Neural progenitor cell (in vitro differentiated cells): ENCODE data around the gene PLG. TPM values are rescaled to one million over a fixed set of nuclear protein-coding genes. Genes with fewer than 3 reads are reported as not detected.
"Not testable (repeated sequence)": the region's sequence is repeated elsewhere in the genome, so short reads cannot be mapped to it uniquely, and the experiment has no call there.

Source experiments
- DNase-seq: peaks from one replicate; pipeline ENCODE4 v3.0.0-alpha.2; 2016; ENCODE audit warnings: low spot score
- H2AFZ ChIP-seq: fragments of 200-600 bp; sonication (generic); replicated peaks from 2 replicates; pipeline ENCODE4 v1.6.1; 2016; ENCODE audit warnings: antibody characterized with exemption
- H3F3A ChIP-seq: fragments of 200-600 bp; sonication (generic); 2 replicates; pipeline ENCODE4 v1.6.1; 2016; ENCODE audit warnings: antibody characterized with exemption, low read depth
- H3K27ac ChIP-seq: fragments of 200-600 bp; sonication (generic); 2 replicates; pipeline ENCODE4 v1.5.1; 2016; ENCODE audit warnings: mild to moderate bottlenecking
- H3K27me3 ChIP-seq: fragments of 200-600 bp; sonication (generic); 2 replicates; pipeline ENCODE4 v1.6.1; 2016; ENCODE audit warnings: mild to moderate bottlenecking, moderate library complexity
- H3K36me3 ChIP-seq: fragments of 200-600 bp; sonication (generic); 2 replicates; pipeline ENCODE4 v1.5.1; 2016
- H3K4me1 ChIP-seq: fragments of 200-600 bp; sonication (generic); 2 replicates; pipeline ENCODE4 v1.6.1; 2016; ENCODE audit warnings: mixed run types
- H3K4me2 ChIP-seq: fragments of 200-600 bp; sonication (generic); 2 replicates; pipeline ENCODE4 v1.6.1; 2016
- H3K4me3 ChIP-seq: fragments of 200-600 bp; sonication (generic); 2 replicates; pipeline ENCODE4 v1.5.1; 2016
- H3K79me2 ChIP-seq: fragments of 200-600 bp; sonication (generic); 2 replicates; pipeline ENCODE4 v1.6.1; 2016; ENCODE audit warnings: low read depth
- H3K9ac ChIP-seq: fragments of 200-600 bp; sonication (generic); 2 replicates; pipeline ENCODE4 v1.6.1; 2016
- H3K9me3 ChIP-seq: fragments of 200-600 bp; sonication (generic); 2 replicates; pipeline ENCODE4 v1.5.1; 2016; ENCODE audit warnings: low read depth
- H4K20me1 ChIP-seq: fragments of 200-600 bp; sonication (generic); 2 replicates; pipeline ENCODE4 v1.6.1; 2016; ENCODE audit warnings: low read depth
- H3K27ac Mint-ChIP-seq: 3 replicates; pipeline ENCODE4 v1.8.0; 2021; ENCODE audit warnings: mixed read lengths
- H3K27me3 Mint-ChIP-seq: 2 replicates; pipeline ENCODE4 v1.8.0; 2022; ENCODE audit warnings: low read depth, mild to moderate bottlenecking, inconsistent platforms, moderate library complexity, mixed read lengths; ENCODE audit not compliant: insufficient read depth
- H3K36me3 Mint-ChIP-seq: 3 replicates; pipeline ENCODE4 v1.8.0; 2021; ENCODE audit warnings: mixed read lengths
- H3K4me1 Mint-ChIP-seq: 3 replicates; pipeline ENCODE4 v1.8.0; 2021; ENCODE audit warnings: mixed read lengths
- H3K4me3 Mint-ChIP-seq: 3 replicates; pipeline ENCODE4 v1.8.0; 2021; ENCODE audit warnings: mild to moderate bottlenecking, moderate library complexity, mixed read lengths
- H3K9me3 Mint-ChIP-seq: 3 replicates; pipeline ENCODE4 v1.8.0; 2020; ENCODE audit warnings: mixed read lengths
- EZH2 ChIP-seq: fragments of 200-600 bp; sonication (generic); IDR thresholded peaks from 2 replicates; pipeline ENCODE4 v1.6.1; 2017; ENCODE audit warnings: antibody characterized with exemption, mild to moderate bottlenecking, moderate library complexity
- EZH2phosphoT487 ChIP-seq: fragments of 200-600 bp; sonication (generic); IDR thresholded peaks from 2 replicates; pipeline ENCODE4 v1.6.1; 2017; ENCODE audit warnings: antibody characterized with exemption
- total RNA-seq: library from RNA; depleted of rRNA; stranded (reverse); fragments of >200 nt; gene quantifications from 2 replicates; pipeline ENCODE4 v1.2.3, GENCODE V29; 2015; ENCODE audit warnings: low replicate concordance
- TF ChIP-seq, protein P1 (sequence below): fragments of 200-600 bp; sonication (generic); IDR thresholded peaks from 2 replicates; pipeline ENCODE4 v1.5.1; 2017; ENCODE audit warnings: antibody characterized with exemption, mild to moderate bottlenecking

The PLG gene
- total RNA-seq, 1 donor from 2014 or later, result not detected

DNA sequence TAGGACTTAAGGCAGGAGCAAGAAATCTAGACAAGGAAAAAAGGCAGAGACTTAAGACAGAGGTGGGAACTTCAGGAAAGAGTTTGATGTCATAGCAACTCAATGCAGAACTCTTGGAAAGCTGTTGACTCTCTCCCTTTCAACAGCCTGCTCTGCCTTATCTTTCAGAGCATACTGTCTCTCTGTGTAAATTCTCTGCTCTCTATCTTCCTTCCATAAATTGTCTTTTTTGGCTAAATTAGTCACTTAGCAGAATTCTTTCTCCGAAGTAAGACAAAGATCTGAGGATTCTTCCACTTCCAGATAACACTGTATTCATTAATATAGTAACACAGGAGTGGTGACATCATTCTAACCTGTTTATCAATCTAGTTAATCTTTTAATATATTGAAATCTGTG lies 80.2 kb downstream of the PLG start:
- Mint-ChIP-seq H3K4me3 (no peak overlapping the region), H3K4me1 (no peaks in the 10 kb centered on the region), H3K27me3 (no peaks in the 10 kb centered on the region), H3K9me3 (no peaks in the 10 kb centered on the region), H3K27ac (no peak overlapping the region), H3K36me3 (no peaks in the 10 kb centered on the region)
- Histone ChIP-seq H2AFZ (no peak overlapping the region), H3K27me3 (no peaks in the 10 kb centered on the region), H3K9me3 (no peaks in the 10 kb centered on the region), H3K79me2 (no peaks in the 10 kb centered on the region), H4K20me1 (no peaks in the 10 kb centered on the region), H3K36me3 (no peaks in the 10 kb centered on the region), H3K4me2 (no peak overlapping the region), H3K27ac (no peak overlapping the region), H3K4me3 (no peak overlapping the region), H3F3A (no peaks in the 10 kb centered on the region), H3K9ac (no peak overlapping the region), H3K4me1 (no peaks in the 10 kb centered on the region)
- TF ChIP-seq EZH2, result no peak
- DNase-seq, result no peak

DNA sequence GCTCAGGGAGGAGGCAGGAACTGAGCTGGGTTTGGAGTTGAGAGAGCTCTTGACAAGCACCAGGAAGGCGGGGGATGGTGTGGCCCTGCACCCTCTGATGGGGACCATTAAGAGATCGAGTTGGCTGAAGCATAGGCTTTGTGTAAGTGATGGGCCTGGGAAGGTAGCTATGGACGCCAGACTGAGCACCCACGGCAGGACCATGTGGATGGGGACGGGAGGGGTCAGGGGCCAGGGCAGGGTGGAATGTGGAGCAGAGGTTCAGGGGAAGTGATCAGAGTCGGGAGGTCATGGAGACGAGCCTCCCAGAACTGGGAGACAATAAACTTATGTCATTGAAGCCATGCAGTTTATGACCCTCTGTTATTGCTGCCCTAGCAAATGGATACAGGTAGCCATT lies 81.7 kb downstream of the PLG start:
- H3K27ac ChIP-seq, result no peak overlapping the region
- no peaks in the 10 kb centered on the region for H3K27me3 ChIP-seq
- H3K27ac Mint-ChIP-seq, result no peak overlapping the region
- H3K9me3 ChIP-seq, result no peaks in the 10 kb centered on the region
- H3K4me1 ChIP-seq, result no peaks in the 10 kb centered on the region
- TF ChIP-seq EZH2 (no peak), EZH2phosphoT487 (no peak)
- TF ChIP-seq, protein P1, sequence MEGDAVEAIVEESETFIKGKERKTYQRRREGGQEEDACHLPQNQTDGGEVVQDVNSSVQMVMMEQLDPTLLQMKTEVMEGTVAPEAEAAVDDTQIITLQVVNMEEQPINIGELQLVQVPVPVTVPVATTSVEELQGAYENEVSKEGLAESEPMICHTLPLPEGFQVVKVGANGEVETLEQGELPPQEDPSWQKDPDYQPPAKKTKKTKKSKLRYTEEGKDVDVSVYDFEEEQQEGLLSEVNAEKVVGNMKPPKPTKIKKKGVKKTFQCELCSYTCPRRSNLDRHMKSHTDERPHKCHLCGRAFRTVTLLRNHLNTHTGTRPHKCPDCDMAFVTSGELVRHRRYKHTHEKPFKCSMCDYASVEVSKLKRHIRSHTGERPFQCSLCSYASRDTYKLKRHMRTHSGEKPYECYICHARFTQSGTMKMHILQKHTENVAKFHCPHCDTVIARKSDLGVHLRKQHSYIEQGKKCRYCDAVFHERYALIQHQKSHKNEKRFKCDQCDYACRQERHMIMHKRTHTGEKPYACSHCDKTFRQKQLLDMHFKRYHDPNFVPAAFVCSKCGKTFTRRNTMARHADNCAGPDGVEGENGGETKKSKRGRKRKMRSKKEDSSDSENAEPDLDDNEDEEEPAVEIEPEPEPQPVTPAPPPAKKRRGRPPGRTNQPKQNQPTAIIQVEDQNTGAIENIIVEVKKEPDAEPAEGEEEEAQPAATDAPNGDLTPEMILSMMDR, result no peak
- no peaks in the 10 kb centered on the region for H3K4me1 Mint-ChIP-seq
- H3K9me3 Mint-ChIP-seq, result no peaks in the 10 kb centered on the region
- no peaks in the 10 kb centered on the region for H4K20me1 ChIP-seq
- H3K27me3 Mint-ChIP-seq, result peaks cover 4% of the 10 kb centered on the region
- H3K4me2 ChIP-seq, result no peak overlapping the region
- H3K36me3 ChIP-seq, result no peaks in the 10 kb centered on the region
- H3K4me3 Mint-ChIP-seq, result no peak overlapping the region
- no peak overlapping the region for H2AFZ ChIP-seq
- no peaks in the 10 kb centered on the region for H3F3A ChIP-seq
- H3K9ac ChIP-seq, result no peak overlapping the region
- no peak overlapping the region for H3K4me3 ChIP-seq
- no peak for DNase-seq
- H3K79me2 ChIP-seq, result no peaks in the 10 kb centered on the region
- H3K36me3 Mint-ChIP-seq, result no peaks in the 10 kb centered on the region

DNA sequence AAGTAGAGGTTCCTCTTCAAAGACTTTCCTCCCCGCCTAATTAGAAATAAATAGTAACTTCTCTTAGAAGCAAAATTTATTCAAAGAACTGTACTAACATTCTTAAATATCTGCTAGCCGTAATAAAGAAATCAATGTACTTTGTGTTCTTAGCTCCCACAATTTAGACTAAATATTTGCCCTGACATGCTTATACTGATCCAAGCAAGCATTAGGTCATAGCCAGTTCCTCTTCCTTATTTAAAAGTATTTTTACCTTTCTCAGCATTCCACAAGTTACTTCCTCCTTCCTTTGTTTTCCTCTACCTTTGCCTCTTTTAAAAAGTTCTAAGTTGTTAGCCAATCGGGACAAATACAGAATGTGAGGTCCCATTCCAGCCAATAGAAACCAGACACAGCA lies 86.1 kb downstream of the PLG start:
- H3K4me1 ChIP-seq, H3K4me3 Mint-ChIP-seq, H3K27me3 ChIP-seq, H3K79me2 ChIP-seq, H3K4me3 ChIP-seq, H2AFZ ChIP-seq, H3K9me3 Mint-ChIP-seq, H3K27me3 Mint-ChIP-seq, H3K27ac Mint-ChIP-seq, H3K4me2 ChIP-seq, H3K36me3 Mint-ChIP-seq, H4K20me1 ChIP-seq, H3K27ac ChIP-seq, DNase-seq, H3K36me3 ChIP-seq, H3K9me3 ChIP-seq, H3K4me1 Mint-ChIP-seq, H3F3A ChIP-seq, H3K9ac ChIP-seq: not testable (repeated sequence)

DNA sequence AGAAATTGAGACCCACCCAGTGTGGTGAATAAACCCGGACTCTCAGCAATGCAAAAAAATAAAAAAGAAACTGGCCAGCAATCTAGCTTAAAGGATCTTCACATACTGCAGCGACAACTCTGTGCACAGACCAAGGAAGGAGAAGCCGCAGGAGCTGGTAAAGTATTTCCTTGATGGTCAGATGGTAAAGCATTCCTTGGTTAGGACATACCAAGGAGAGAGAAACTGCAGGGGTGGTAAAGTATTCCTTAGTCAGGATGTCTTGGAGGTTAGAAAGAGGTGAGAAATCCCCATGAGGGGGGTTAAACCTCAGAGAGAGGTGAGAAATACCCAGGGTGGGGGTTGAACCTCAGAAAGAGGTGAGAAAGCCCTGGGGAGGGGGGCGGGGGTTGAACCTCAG lies 86.8 kb downstream of the PLG start:
- no peak overlapping the region for H3K27ac ChIP-seq
- H3K27me3 Mint-ChIP-seq, result peaks cover 4% of the 10 kb centered on the region
- no peak overlapping the region for H3K4me2 ChIP-seq
- no peaks in the 10 kb centered on the region for H3F3A ChIP-seq
- H3K4me3 Mint-ChIP-seq, result no peak overlapping the region
- H3K9me3 Mint-ChIP-seq, result no peaks in the 10 kb centered on the region
- H2AFZ ChIP-seq, result no peak overlapping the region
- no peaks in the 10 kb centered on the region for H3K36me3 Mint-ChIP-seq
- H3K4me1 ChIP-seq, result no peaks in the 10 kb centered on the region
- no peaks in the 10 kb centered on the region for H3K27me3 ChIP-seq
- no peaks in the 10 kb centered on the region for H3K79me2 ChIP-seq
- no peaks in the 10 kb centered on the region for H3K9me3 ChIP-seq
- no peak for TF ChIP-seq EZH2phosphoT487
- no peak for TF ChIP-seq EZH2
- TF ChIP-seq, protein P1, result no peak
- H3K9ac ChIP-seq, result no peak overlapping the region
- H4K20me1 ChIP-seq, result no peaks in the 10 kb centered on the region
- H3K36me3 ChIP-seq, result no peaks in the 10 kb centered on the region
- H3K4me1 Mint-ChIP-seq, result peaks cover 7% of the 10 kb centered on the region
- H3K4me3 ChIP-seq, result no peak overlapping the region
- DNase-seq, result no peak
- H3K27ac Mint-ChIP-seq, result no peak overlapping the region
